ENCODE results near the gene NFIC. TPM values are rescaled to one million over a fixed set of nuclear protein-coding genes. Genes with fewer than 3 reads are reported as not detected.
A peak's percentile ranks its signal among the peaks of the same experiment; 100 is the strongest.

The NFIC gene
- total RNA-seq, 1 donor from 2014 or later = 32.9 TPM

- DNase-seq (ENCODE audit: low spot score in 2 of 2, unreplicated experiment in 2 of 2) = no peak
- peaks cover 9% of the 10 kb centered on the region for H3K9me3 Mint-ChIP-seq
- H3K4me3 Mint-ChIP-seq = no peak overlapping the region
- H3K27me3 Mint-ChIP-seq (ENCODE audit: low read depth) = peaks cover 62% of the 10 kb centered on the region
- TF ChIP-seq CTCF (IDR thresholded peaks at IDR 0.05; ENCODE audit: unreplicated experiment) = no peak
- H3K36me3 Mint-ChIP-seq = peaks cover 6% of the 10 kb centered on the region
- H3K27ac Mint-ChIP-seq = no peak overlapping the region
- peaks cover 13% of the 10 kb centered on the region for H3K4me1 Mint-ChIP-seq
These were observed 98.3 kb downstream of the NFIC start for GRCh38 chr19:3464587-3465235.

GRCh38 chr19:3465552-3465951 lies 99.2 kb downstream of the NFIC start:
- no peak overlapping the region for H3K27ac Mint-ChIP-seq

GRCh38 chr19:3466635-3467034 lies 100.3 kb downstream of the NFIC start:
- H3K27me3 Mint-ChIP-seq (ENCODE audit: low read depth) = peaks cover 63% of the 10 kb centered on the region
- peaks cover 4% of the 10 kb centered on the region for H3K36me3 Mint-ChIP-seq
- H3K27ac Mint-ChIP-seq = no peak overlapping the region
- DNase-seq (ENCODE audit: low spot score in 2 of 2, unreplicated experiment in 2 of 2) = no peak
- peaks cover 9% of the 10 kb centered on the region for H3K9me3 Mint-ChIP-seq
- TF ChIP-seq CTCF (IDR thresholded peaks at IDR 0.05; ENCODE audit: unreplicated experiment) = no peak
- no peak overlapping the region for H3K4me3 Mint-ChIP-seq
- peaks cover 8% of the 10 kb centered on the region for H3K4me1 Mint-ChIP-seq

More at GRCh38 chr19:3465552-3465951, 99.2 kb downstream of the NFIC start:
- Mint-ChIP-seq H3K4me3 (peak overlapping the region; percentile 15), H3K27me3 (ENCODE audit: low read depth) (peaks cover 66% of the 10 kb centered on the region), H3K9me3 (peaks cover 9% of the 10 kb centered on the region), H3K36me3 (peaks cover 4% of the 10 kb centered on the region), H3K4me1 (peaks cover 8% of the 10 kb centered on the region)
- TF ChIP-seq CTCF (IDR thresholded peaks at IDR 0.05; ENCODE audit: unreplicated experiment) = no peak
- no peak for DNase-seq (ENCODE audit: low spot score in 2 of 2, unreplicated experiment in 2 of 2)

- Mint-ChIP-seq H3K27me3 (ENCODE audit: low read depth) (peaks cover 57% of the 10 kb centered on the region), H3K36me3 (peaks cover 4% of the 10 kb centered on the region), H3K9me3 (peaks cover 9% of the 10 kb centered on the region), H3K4me3 (no peak overlapping the region), H3K27ac (no peak overlapping the region), H3K4me1 (peaks cover 5% of the 10 kb centered on the region)
- no peak for TF ChIP-seq CTCF (IDR thresholded peaks at IDR 0.05; ENCODE audit: unreplicated experiment)
- DNase-seq (ENCODE audit: low spot score in 2 of 2, unreplicated experiment in 2 of 2) = no peak
These were observed 101.2 kb downstream of the NFIC start for GRCh38 chr19:3467437-3468198.

- Mint-ChIP-seq H3K4me3 (no peak overlapping the region), H3K27ac (no peak overlapping the region), H3K4me1 (peaks cover 2% of the 10 kb centered on the region), H3K9me3 (peaks cover 9% of the 10 kb centered on the region), H3K27me3 (ENCODE audit: low read depth) (peaks cover 53% of the 10 kb centered on the region), H3K36me3 (peaks cover 4% of the 10 kb centered on the region)
- TF ChIP-seq CTCF (IDR thresholded peaks at IDR 0.05; ENCODE audit: unreplicated experiment) = no peak
- DNase-seq (ENCODE audit: low spot score in 2 of 2, unreplicated experiment in 2 of 2) = no peak
These were observed 101.8 kb downstream of the NFIC start for GRCh38 chr19:3468211-3468610.

All from mesothelial cell of epicardium (in vitro differentiated cells).